SK-N-SH (cell line): Measurements from ENCODE around the gene IKBIP. TPM values are rescaled to one million over a fixed set of nuclear protein-coding genes. Genes with fewer than 3 reads are reported as not detected.

ENCODE experiments used
- CTCF ChIA-PET: fragments of 300-600, 350-600 bp; formaldehyde crosslinking; extraction: SDS; loops from one replicate; lab custom pipeline; 2021; lab: Yijun Ruan, JAX
- POLR2A ChIA-PET: fragments of 350-600 bp; sonication (Branson Sonifier 250); formaldehyde crosslinking; extraction: SDS; loops from one replicate; lab custom pipeline; 2020; ENCODE audit warnings: antibody characterized with exemption, inconsistent platforms; lab: Yijun Ruan, JAX
- DNase-seq: peaks from one replicate; pipeline ENCODE4 v3.0.0; 2012
- H2AFZ ChIP-seq: fragments of 200-600 bp; sonication (generic); 2 replicates; pipeline ENCODE4 v1.8.1; 2016; ENCODE audit warnings: antibody characterized with exemption, mild to moderate bottlenecking, low read depth
- H3F3A ChIP-seq: fragments of 200-600 bp; sonication (generic); replicated peaks from 2 replicates; pipeline ENCODE3; 2016; ENCODE audit warnings: antibody characterized with exemption, mild to moderate bottlenecking; ENCODE audit not compliant: insufficient read depth
- H3K27ac ChIP-seq, 2 experiments: fragments of 200-500 bp in 1 of 2; fragments of 200-600 bp in 1 of 2; sonication (Bioruptor generic) in 1 of 2; sonication (generic), shearing (Covaris generic) in 1 of 2; 2 replicates each; pipeline versions ENCODE4 v1.5.1 to v1.6.1; 2014 to 2016; ENCODE audit warnings: low read depth in 2 of 2, inconsistent platforms in 1 of 2, low read length in 1 of 2, mild to moderate bottlenecking in 1 of 2, mixed read lengths in 1 of 2
- H3K27me3 ChIP-seq: fragments of 200-600 bp; sonication (generic), shearing (Covaris generic); 2 replicates; pipeline ENCODE4 v1.6.1; 2016; ENCODE audit warnings: mixed run types; ENCODE audit not compliant: insufficient read depth
- H3K36me3 ChIP-seq, 2 experiments: fragments of 200-500 bp in 1 of 2; fragments of 200-600 bp in 1 of 2; sonication (Bioruptor generic) in 1 of 2; sonication (generic) in 1 of 2; replicated peaks in 1 of 2; 2 replicates each; pipeline versions ENCODE3 to v1.5.1; 2014 to 2016; ENCODE audit warnings: low read length in 1 of 2, mild to moderate bottlenecking in 1 of 2; ENCODE audit not compliant: insufficient read depth in 2 of 2, control insufficient read depth in 1 of 2
- H3K4me1 ChIP-seq, 2 experiments: fragments of 200-500 bp in 1 of 2; fragments of 200-600 bp in 1 of 2; sonication (Bioruptor generic) in 1 of 2; sonication (generic), shearing (Covaris generic) in 1 of 2; 2 replicates each; pipeline versions ENCODE4 v1.5.1 to v1.6.1; 2014 to 2016; ENCODE audit warnings: low read depth in 1 of 2, low read length in 1 of 2, mixed run types in 1 of 2; ENCODE audit not compliant: insufficient read depth in 2 of 2, control insufficient read depth in 1 of 2
- H3K4me2 ChIP-seq: fragments of 200-600 bp; sonication (generic), shearing (Covaris generic); 2 replicates; pipeline ENCODE4 v1.6.1; 2017; ENCODE audit warnings: mixed run types
- H3K4me3 ChIP-seq, 2 experiments: fragments of 200-500 bp in 1 of 2; fragments of 200-600 bp in 1 of 2; sonication (Bioruptor generic) in 1 of 2; sonication (generic), shearing (Covaris generic) in 1 of 2; 2 replicates each; pipeline versions ENCODE4 v1.5.1 to v1.8.1; 2014 to 2016; ENCODE audit warnings: low read depth in 2 of 2, inconsistent platforms in 1 of 2, low read length in 1 of 2, mild to moderate bottlenecking in 1 of 2, mixed read lengths in 1 of 2, moderate library complexity in 1 of 2
- H3K79me2 ChIP-seq: fragments of 200-600 bp; sonication (generic); 2 replicates; pipeline ENCODE4 v1.8.1; 2017; ENCODE audit warnings: mild to moderate bottlenecking; ENCODE audit not compliant: insufficient read depth
- H3K9ac ChIP-seq: fragments of 200-600 bp; sonication (generic); 2 replicates; pipeline ENCODE4 v1.6.1; 2017; ENCODE audit warnings: mixed run types
- H3K9me2 ChIP-seq: fragments of 200-600 bp; sonication (generic); 2 replicates; pipeline ENCODE4 v1.6.1; 2017; ENCODE audit warnings: mixed run types
- H3K9me3 ChIP-seq: fragments of 200-600 bp; sonication (generic); 2 replicates; pipeline ENCODE4 v1.6.1; 2017; ENCODE audit warnings: mixed run types, mild to moderate bottlenecking, moderate library complexity
- H4K20me1 ChIP-seq: fragments of 200-600 bp; sonication (generic); 2 replicates; pipeline ENCODE4 v1.6.1; 2017; ENCODE audit warnings: mild to moderate bottlenecking, mixed run types; ENCODE audit not compliant: insufficient read depth
- EZH2phosphoT487 ChIP-seq: fragments of 200-600 bp; sonication (generic); IDR thresholded peaks from 2 replicates; pipeline ENCODE4 v1.6.1; 2017; ENCODE audit warnings: low read depth, mixed run types, mild to moderate bottlenecking, antibody characterized with exemption, moderate library complexity, borderline replicate concordance
- FOXJ3 ChIP-seq: sonication (generic); formaldehyde crosslinking; IDR thresholded peaks from 2 replicates; pipeline ENCODE4 v1.5.1; 2020; ENCODE audit warnings: mild to moderate bottlenecking, missing genetic modification reagents
- FOXM1 ChIP-seq: IDR thresholded peaks from 2 replicates; pipeline ENCODE4 v1.4.0; 2012; ENCODE audit warnings: low read depth, mild to moderate bottlenecking
- IRF3 ChIP-seq: fragments of 150-350 bp; IDR thresholded peaks from 2 replicates; pipeline ENCODE4 v1.6.1; 2016; ENCODE audit warnings: mild to moderate bottlenecking, low read depth, low read length
- JUND ChIP-seq: IDR thresholded peaks from 2 replicates; pipeline ENCODE4 v1.4.0; 2012
- NRF1 ChIP-seq: IDR thresholded peaks from 2 replicates; pipeline ENCODE4 v1.6.1; 2012; ENCODE audit warnings: low read depth, mild to moderate bottlenecking, low read length
- PBX3 ChIP-seq: IDR thresholded peaks from 2 replicates; pipeline ENCODE4; 2012
- POLR2AphosphoS5 ChIP-seq: IDR thresholded peaks from 2 replicates; pipeline ENCODE4 v1.6.1; 2012; ENCODE audit warnings: low read depth, low read length
- RAD21 ChIP-seq: IDR thresholded peaks from 2 replicates; pipeline ENCODE4 v1.6.1; 2012; ENCODE audit warnings: mild to moderate bottlenecking, low read length
- RFX5 ChIP-seq: IDR thresholded peaks from 2 replicates; pipeline ENCODE4 v1.6.1; 2012; ENCODE audit warnings: mild to moderate bottlenecking, improper control_type of control experiment, low read length
- RXRA ChIP-seq: IDR thresholded peaks from 2 replicates; pipeline ENCODE4 v1.4.0; 2012; ENCODE audit warnings: low read depth, mild to moderate bottlenecking, borderline replicate concordance
- TAF1 ChIP-seq: IDR thresholded peaks from 2 replicates; pipeline ENCODE4 v1.6.1; 2012; ENCODE audit warnings: low read depth, mild to moderate bottlenecking, low read length, moderate library complexity, borderline replicate concordance
- USF1 ChIP-seq: IDR thresholded peaks from 2 replicates; pipeline ENCODE4 v1.4.0; 2012; ENCODE audit warnings: low read depth, borderline replicate concordance
- whole genome bisulfite sequencing: methylation state at CpG from one replicate; pipeline ENCODE4 v1.1.6; 2017; ENCODE audit warnings: low lambda C conversion rate; 5-methylcytosine and 5-hydroxymethylcytosine counted together
- polyA plus RNA-seq, 3 experiments: library from polyadenylated mRNA; depleted of rRNA; stranded (reverse); fragments of >200 nt; gene quantifications; 2 replicates each; pipeline ENCODE4 v1.2.3, GENCODE V29; 2012

The IKBIP gene
- polyA plus RNA-seq, 1 of the 3 experiments (the other 2 are of a cell fraction): 25.2 TPM

- Histone ChIP-seq H2AFZ (no peak overlapping the region), H3K9ac (no peak overlapping the region), H3K9me3 (no peaks in the 10 kb centered on the region), H3K27me3 (no peaks in the 10 kb centered on the region), H4K20me1 (no peaks in the 10 kb centered on the region), H3K9me2 (no peaks in the 10 kb centered on the region), H3K36me3 (peaks cover 0 to 17% of the 10 kb centered on the region in 2 experiments), H3K79me2 (peaks cover 3% of the 10 kb centered on the region; the same call in 1 of the 2 replicates), H3K4me1 (no peaks in the 10 kb centered on the region), H3F3A (no peaks in the 10 kb centered on the region), H3K27ac (no peak overlapping the region), H3K4me3 (no peak overlapping the region), H3K4me2 (no peak overlapping the region)
- 78% methylated on average over 5 of the region's 5 CpGs for WGBS
- DNase-seq: no peak
- TF ChIP-seq JUND: no peak
- no peak for TF ChIP-seq POLR2AphosphoS5
- TF ChIP-seq NRF1: no peak
- no peak for TF ChIP-seq FOXM1
- TF ChIP-seq PBX3: no peak
- POLR2A ChIA-PET: no interaction called here
- CTCF ChIA-PET: no interaction called here
These were observed 31.8 kb downstream of the IKBIP start for GRCh38 chr12:98612696-98613334.

- Histone ChIP-seq H3K4me3 (no peak overlapping the region), H3K79me2 (no peaks in the 10 kb centered on the region), H3K27me3 (no peaks in the 10 kb centered on the region), H2AFZ (no peak overlapping the region), H4K20me1 (no peaks in the 10 kb centered on the region; the same call in 1 of the 2 replicates), H3F3A (peaks cover 12% of the 10 kb centered on the region), H3K9me2 (no peaks in the 10 kb centered on the region), H3K4me2 (no peak overlapping the region), H3K4me1 (no peaks in the 10 kb centered on the region), H3K36me3 (no peaks in the 10 kb centered on the region), H3K9ac (no peak overlapping the region), H3K27ac (no peak overlapping the region), H3K9me3 (no peaks in the 10 kb centered on the region)
- DNase-seq: no peak
- POLR2A ChIA-PET: no interaction called here
- CTCF ChIA-PET: no interaction called here
- 92% methylated on average over 2 of the region's 2 CpGs for WGBS
- no peak for TF ChIP-seq TAF1
- TF ChIP-seq USF1: no peak
- no peak for TF ChIP-seq EZH2phosphoT487
- TF ChIP-seq FOXJ3 (CRISPR knock-in tag): no peak
- TF ChIP-seq RFX5: no peak
- TF ChIP-seq RXRA: no peak
- no peak for TF ChIP-seq RAD21
- no peak for TF ChIP-seq IRF3
These were observed 34.0 kb downstream of the IKBIP start for GRCh38 chr12:98610596-98610995.
